Measurements from ENCODE around the gene TIMP4. TPM values are rescaled to one million over a fixed set of nuclear protein-coding genes. Genes with fewer than 3 reads are reported as not detected.

TIMP4 gene
- total RNA-seq, 1 donor from 2014 or later, result 0.48 TPM

- no peaks in the 10 kb centered on the region for H3K27me3 Mint-ChIP-seq
- peaks cover 4% of the 10 kb centered on the region for H3K4me1 Mint-ChIP-seq (ENCODE audit: unreplicated experiment)
- no peak for DNase-seq (ENCODE audit: extremely low spot score, unreplicated experiment)
- H3K9me3 Mint-ChIP-seq, result no peaks in the 10 kb centered on the region
- no peaks in the 10 kb centered on the region for H3K36me3 Mint-ChIP-seq
- no peak for TF ChIP-seq CTCF (conservative IDR thresholded peaks at IDR 0.05)
- H3K27ac Mint-ChIP-seq, result no peak overlapping the region
- no peak overlapping the region for H3K4me3 Mint-ChIP-seq
Measured at GRCh38 chr3:12188681-12189287, 30.1 kb upstream of the TIMP4 start.

GRCh38 chr3:12188328-12188648 lies 29.6 kb upstream of the TIMP4 start:
- Mint-ChIP-seq H3K27me3 (no peaks in the 10 kb centered on the region), H3K9me3 (no peaks in the 10 kb centered on the region), H3K4me1 (ENCODE audit: unreplicated experiment) (peaks cover 4% of the 10 kb centered on the region), H3K4me3 (no peak overlapping the region), H3K36me3 (no peaks in the 10 kb centered on the region), H3K27ac (no peak overlapping the region)
- TF ChIP-seq CTCF (conservative IDR thresholded peaks at IDR 0.05), result no peak
- no peak for DNase-seq (ENCODE audit: extremely low spot score, unreplicated experiment)

GRCh38 chr3:12187448-12188327 lies 29.0 kb upstream of the TIMP4 start:
- Mint-ChIP-seq H3K27me3 (no peaks in the 10 kb centered on the region), H3K9me3 (no peaks in the 10 kb centered on the region), H3K27ac (peak overlapping the region; percentile 27), H3K4me3 (peak overlapping the region; percentile 5), H3K4me1 (ENCODE audit: unreplicated experiment) (peaks cover 4% of the 10 kb centered on the region), H3K36me3 (no peaks in the 10 kb centered on the region)
- TF ChIP-seq CTCF (conservative IDR thresholded peaks at IDR 0.05), result no peak
- DNase-seq (ENCODE audit: extremely low spot score, unreplicated experiment), result no peak

- Mint-ChIP-seq H3K27ac (no peak overlapping the region), H3K9me3 (no peaks in the 10 kb centered on the region), H3K27me3 (no peaks in the 10 kb centered on the region), H3K4me3 (no peak overlapping the region), H3K4me1 (ENCODE audit: unreplicated experiment) (peaks cover 4% of the 10 kb centered on the region), H3K36me3 (no peaks in the 10 kb centered on the region)
- TF ChIP-seq CTCF (conservative IDR thresholded peaks at IDR 0.05), result no peak
- no peak for DNase-seq (ENCODE audit: extremely low spot score, unreplicated experiment)
Measured at GRCh38 chr3:12186515-12187286, 28.0 kb upstream of the TIMP4 start.

- no peak for TF ChIP-seq CTCF (conservative IDR thresholded peaks at IDR 0.05)
- H3K36me3 Mint-ChIP-seq, result no peaks in the 10 kb centered on the region
- no peaks in the 10 kb centered on the region for H3K27me3 Mint-ChIP-seq
- H3K4me1 Mint-ChIP-seq (ENCODE audit: unreplicated experiment), result peaks cover 4% of the 10 kb centered on the region
- no peaks in the 10 kb centered on the region for H3K9me3 Mint-ChIP-seq
- DNase-seq (ENCODE audit: extremely low spot score, unreplicated experiment), result no peak
- H3K27ac Mint-ChIP-seq, result no peak overlapping the region
- H3K4me3 Mint-ChIP-seq, result no peak overlapping the region
Measured at GRCh38 chr3:12186046-12186445, 27.3 kb upstream of the TIMP4 start.

Data from type B pancreatic cell (in vitro differentiated cells).